HG03565 (cell line): ENCODE results near the gene DEPDC1B.
"Not testable (repeated sequence)": the region's sequence is repeated elsewhere in the genome, so short reads cannot be mapped to it uniquely, and the experiment has no call there.

ENCODE experiments used
- ATAC-seq: cut with Tn5 transposase; IDR thresholded peaks from one replicate; pipeline ENCODE4 v1.9.1; 2021; ENCODE audit warnings: mild to moderate bottlenecking, moderate library complexity; ENCODE audit not compliant: unreplicated experiment

The DEPDC1B gene

GRCh38 chr5:60590172-60590571 is 109.8 kb downstream of the DEPDC1B start:
- ATAC-seq = no peak

GRCh38 chr5:60587312-60587711 is 112.7 kb downstream of the DEPDC1B start:
- ATAC-seq = not testable (repeated sequence)

- ATAC-seq = no peak
Observed at GRCh38 chr5:60586307-60586901, 113.6 kb downstream of the DEPDC1B start.

DNA sequence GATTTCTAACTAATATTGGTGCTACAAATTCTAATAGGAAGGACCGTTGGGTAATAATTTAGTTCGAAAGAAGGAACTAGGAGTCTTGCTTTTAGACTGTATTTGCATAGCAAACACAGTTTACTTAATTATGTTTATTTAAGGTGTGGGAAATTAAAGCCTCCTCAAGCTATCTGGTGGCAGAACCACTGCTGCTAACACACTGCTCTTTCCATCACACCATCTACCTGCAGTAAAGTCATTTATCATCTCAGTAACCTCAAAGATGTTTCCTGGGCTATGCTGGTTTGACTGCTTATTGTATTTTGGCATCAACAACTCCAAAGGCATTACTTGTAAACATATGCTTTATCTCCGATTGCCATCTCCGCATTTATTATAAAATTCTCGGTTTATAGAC is 114.3 kb downstream of the DEPDC1B start:
- no peak for ATAC-seq

- no peak for ATAC-seq
Observed at GRCh38 chr5:60584304-60584703, 115.7 kb downstream of the DEPDC1B start.

GRCh38 chr5:60583616-60584015 is 116.3 kb downstream of the DEPDC1B start:
- no peak for ATAC-seq

DNA sequence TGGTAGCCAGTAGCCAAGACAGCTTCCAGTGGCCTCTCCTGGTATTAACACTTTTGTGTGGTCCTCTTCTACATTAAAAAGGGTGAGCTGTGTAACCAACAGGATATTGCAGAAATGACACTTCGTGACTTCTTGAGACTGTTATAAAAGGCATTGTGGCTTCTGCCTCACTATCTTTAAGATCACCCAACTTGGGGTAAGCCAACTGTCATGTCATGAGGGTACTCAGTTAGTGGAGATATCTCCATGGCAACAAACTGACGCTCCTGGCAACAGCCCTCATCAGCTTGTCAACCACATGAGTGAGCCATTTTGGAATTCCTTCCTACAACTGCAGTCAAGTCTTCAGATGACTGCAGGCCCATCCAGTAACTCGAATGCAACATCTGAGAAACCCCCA is 121.7 kb downstream of the DEPDC1B start:
- ATAC-seq = no peak

GRCh38 chr5:60577116-60577515 is 122.8 kb downstream of the DEPDC1B start:
- ATAC-seq = no peak

GRCh38 chr5:60576425-60576824 is 123.5 kb downstream of the DEPDC1B start:
- ATAC-seq = no peak

DNA sequence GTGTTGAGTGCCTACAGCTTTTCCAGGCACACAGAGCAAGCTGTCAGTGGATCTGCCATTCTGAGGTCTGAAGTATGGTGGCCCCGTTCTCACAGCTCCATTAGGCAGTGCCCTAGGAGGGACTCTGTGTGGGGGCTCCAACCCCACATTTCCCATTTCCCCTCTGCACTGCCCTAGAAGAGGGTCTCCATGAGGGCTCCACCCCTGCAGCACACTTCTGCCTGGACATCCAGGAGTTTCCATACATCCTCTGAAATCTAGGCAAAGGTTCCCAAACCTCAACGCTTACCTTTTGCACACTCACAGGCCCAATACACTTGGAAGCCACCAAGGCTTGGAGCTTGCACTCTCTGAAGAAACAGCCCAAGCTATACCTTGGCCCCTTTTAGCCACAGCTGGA is 131.3 kb downstream of the DEPDC1B start:
- ATAC-seq = no peak

DNA sequence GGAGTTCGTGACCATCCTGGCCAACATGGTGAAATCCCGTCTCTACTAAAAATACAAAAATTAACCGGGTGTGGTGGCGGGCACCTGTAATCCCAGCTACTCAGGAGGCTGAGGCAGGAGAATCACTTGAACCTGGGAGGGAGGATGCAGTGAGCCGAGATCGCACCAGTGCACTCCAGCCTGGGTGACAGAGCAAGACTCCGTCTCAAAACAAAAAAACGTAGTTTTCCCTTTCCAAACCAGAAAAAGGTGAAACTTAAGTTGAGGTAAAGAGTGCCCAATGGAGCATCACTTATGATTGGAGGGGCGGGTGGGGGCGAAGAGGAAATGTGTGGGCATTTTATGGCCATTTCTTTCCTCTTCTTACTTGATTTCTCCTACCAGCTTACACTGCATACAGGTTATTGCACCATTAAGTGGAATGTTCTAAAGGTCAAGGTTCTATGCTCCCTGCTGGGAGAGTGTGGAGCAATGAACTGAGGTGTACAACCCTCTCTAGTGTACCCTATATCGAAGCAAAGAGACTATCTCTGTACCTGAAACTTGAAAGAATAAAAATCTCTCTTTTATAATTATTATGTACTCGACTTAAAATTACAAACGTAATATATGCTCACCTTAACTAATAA is 136.2 kb downstream of the DEPDC1B start:
- ATAC-seq = no peak

DNA sequence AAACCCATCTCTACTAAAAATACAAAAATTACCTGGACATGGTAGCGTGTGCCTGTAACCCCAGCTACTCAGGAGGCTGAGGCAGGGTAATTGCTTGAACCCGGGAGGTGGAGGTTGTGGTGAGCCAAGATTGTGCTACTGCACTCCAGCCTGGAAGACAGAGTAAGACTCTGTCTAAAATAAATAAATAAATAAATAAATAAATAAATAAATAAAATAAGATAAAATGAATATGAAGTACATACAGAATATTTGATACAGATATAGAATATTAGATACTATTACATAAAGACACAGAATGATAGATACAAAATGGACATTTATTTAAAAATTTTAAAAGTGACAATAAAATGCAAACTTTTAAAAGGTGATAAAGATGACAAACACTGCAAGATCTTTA is 146.7 kb downstream of the DEPDC1B start:
- not testable (repeated sequence) for ATAC-seq

DNA sequence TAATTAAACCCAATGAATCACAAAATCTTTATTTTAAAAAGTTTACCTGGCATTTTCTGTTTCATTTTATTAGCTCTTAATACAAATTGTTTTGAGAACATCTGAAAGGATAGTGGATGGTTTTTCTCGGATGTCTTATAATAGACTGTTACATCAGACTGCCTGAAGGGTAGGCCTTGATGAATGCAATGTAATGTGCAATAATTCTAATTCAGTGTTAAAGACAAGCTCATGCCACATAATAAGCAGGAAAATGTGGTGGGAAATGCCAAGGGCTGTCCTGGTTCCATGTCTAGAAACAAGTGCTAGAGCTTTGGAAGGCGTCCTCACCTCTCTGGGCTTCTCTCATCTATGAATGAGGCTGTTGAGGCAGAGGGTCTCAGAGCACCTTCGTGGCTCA is 148.1 kb downstream of the DEPDC1B start:
- ATAC-seq = no peak

DNA sequence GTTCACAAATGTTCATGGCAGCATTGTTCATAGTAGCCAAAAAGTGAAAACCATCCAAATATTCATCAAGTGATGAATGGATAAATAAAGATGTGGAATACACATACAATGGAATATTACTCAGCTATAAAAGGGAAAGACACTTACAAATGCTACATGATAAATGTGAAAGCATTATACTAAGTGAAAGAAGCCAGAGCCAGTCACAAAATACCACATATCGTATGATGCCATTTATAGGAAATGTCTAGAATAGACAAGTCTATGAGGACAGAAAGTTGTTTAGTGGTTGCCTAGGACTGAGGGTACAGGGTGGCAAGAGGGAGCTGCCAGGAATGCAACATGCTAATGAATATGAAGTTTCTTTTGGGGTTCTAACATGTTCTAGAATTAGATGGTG is 148.7 kb downstream of the DEPDC1B start:
- no peak for ATAC-seq

GRCh38 chr5:60550311-60550710 is 149.7 kb downstream of the DEPDC1B start:
- no peak for ATAC-seq

- ATAC-seq = no peak
Observed at GRCh38 chr5:60549841-60550240, 150.1 kb downstream of the DEPDC1B start.
